Peyer's patch (tissue), 4 donors: ENCODE results near the gene MRPL53. TPM values are rescaled to one million over a fixed set of nuclear protein-coding genes. Genes with fewer than 3 reads are reported as not detected.

Experiments used
- DNase-seq, 3 donors: peaks; one replicate each; pipeline ENCODE4 v3.0.0-alpha.2; 2017 to 2019
- H3K27ac ChIP-seq, 4 donors: fragments of 200-600 bp; sonication (generic); one replicate each; pipeline ENCODE4 v1.5.1; 2016 to 2019
- H3K27me3 ChIP-seq, 2 donors: fragments of 200-600 bp; sonication (generic); one replicate each; pipeline ENCODE4 v1.5.1; 2019
- H3K36me3 ChIP-seq, 3 donors: fragments of 200-600 bp; sonication (generic); one replicate each; pipeline ENCODE4 v1.5.1; 2016 to 2019
- H3K4me1 ChIP-seq, 4 donors: fragments of 200-600 bp; sonication (generic); one replicate each; pipeline ENCODE4 v1.5.1; 2016 to 2019
- H3K4me3 ChIP-seq, 4 donors: fragments of 200-600 bp; sonication (generic); 1 replicate in 3 of 4; 2 replicates in 1 of 4; pipeline ENCODE4 v1.5.1; 2016 to 2019; ENCODE audit warnings: mild to moderate bottlenecking in 1 of 4
- H3K9me3 ChIP-seq, 4 donors: fragments of 200-600 bp; sonication (generic); one replicate each; pipeline ENCODE4 v1.5.1; 2016 to 2019; ENCODE audit warnings: mild to moderate bottlenecking in 1 of 4
- POLR2A ChIP-seq, 2 donors: fragments of 450-650 bp; IDR thresholded peaks; one replicate each; pipeline ENCODE4 v1.5.1; 2017; ENCODE audit warnings: antibody characterized with exemption in 2 of 2, mild to moderate bottlenecking in 2 of 2, moderate library complexity in 2 of 2
- total RNA-seq, 4 donors: library from RNA; depleted of rRNA; stranded (reverse); fragments of >200 nt; gene quantifications; one replicate each; pipeline ENCODE4 v1.1.0, GENCODE V29; 2016
- TF ChIP-seq, protein P1 (sequence below), 6 experiments: fragments of 450-650 bp in 4 of 6; fragments of 200-600 bp in 2 of 6; sonication (generic) in 1 of 6; IDR thresholded peaks; one replicate each; pipeline ENCODE4 v1.5.1; 2017 to 2019; ENCODE audit warnings: antibody characterized with exemption in 6 of 6, mild to moderate bottlenecking in 3 of 6, moderate library complexity in 1 of 6

Gene MRPL53
- total RNA-seq, 4 donors from 2014 or later: 17.8 to 23.8 (median 20.0) TPM

DNA sequence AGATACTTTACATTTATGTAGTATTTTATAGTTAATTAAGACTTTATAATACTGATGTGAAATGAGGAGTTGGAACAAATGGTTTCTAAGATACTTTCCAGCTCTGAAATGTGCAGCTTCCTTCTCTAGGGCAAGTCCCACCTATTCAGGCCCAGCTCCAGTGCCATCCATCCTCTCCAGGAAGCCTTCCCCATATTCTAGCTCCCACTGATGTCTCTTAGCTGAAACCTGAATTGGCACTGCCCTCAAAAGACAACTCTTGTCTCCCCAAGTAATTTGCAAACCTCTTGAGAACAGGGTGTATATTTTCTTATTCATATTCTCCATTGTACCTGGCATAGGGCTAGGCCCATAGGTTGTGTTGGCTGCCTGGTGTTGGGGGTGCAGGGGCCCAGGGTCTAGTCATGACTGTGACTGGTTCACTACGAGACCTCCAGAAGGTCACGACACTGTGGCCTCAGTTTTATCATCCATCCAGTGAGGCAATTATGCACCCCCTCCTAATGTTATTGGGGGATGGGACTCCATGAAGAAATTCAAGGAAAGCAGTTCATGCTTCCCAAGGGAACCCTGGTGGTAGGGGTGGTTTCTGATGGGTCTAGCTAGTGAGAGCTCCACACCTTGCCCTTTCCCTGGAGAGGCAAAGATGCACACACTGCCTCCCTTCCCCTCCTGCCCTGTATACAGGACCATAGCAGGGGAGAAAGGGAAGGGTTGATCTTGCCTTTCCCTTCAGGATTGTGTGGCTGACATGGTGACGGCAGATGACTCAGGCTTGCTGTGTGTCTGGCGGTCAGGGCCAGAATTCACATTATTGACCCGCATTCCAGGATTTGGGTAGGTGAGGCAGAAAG, 48.1 kb downstream of the MRPL53 start:
- no peak overlapping the region for H3K4me3 ChIP-seq
- H3K36me3 ChIP-seq: peaks cover 0 to 43% (median 0%) of the 10 kb centered on the region in 3 donors
- no peak for DNase-seq
- H3K4me1 ChIP-seq: peaks cover 0 to 10% (median 0%) of the 10 kb centered on the region in 4 donors
- H3K27me3 ChIP-seq: no peaks in the 10 kb centered on the region
- no peaks in the 10 kb centered on the region for H3K9me3 ChIP-seq
- TF ChIP-seq POLR2A (IDR thresholded peaks at IDR 0.05): no peak
- TF ChIP-seq, protein P1, sequence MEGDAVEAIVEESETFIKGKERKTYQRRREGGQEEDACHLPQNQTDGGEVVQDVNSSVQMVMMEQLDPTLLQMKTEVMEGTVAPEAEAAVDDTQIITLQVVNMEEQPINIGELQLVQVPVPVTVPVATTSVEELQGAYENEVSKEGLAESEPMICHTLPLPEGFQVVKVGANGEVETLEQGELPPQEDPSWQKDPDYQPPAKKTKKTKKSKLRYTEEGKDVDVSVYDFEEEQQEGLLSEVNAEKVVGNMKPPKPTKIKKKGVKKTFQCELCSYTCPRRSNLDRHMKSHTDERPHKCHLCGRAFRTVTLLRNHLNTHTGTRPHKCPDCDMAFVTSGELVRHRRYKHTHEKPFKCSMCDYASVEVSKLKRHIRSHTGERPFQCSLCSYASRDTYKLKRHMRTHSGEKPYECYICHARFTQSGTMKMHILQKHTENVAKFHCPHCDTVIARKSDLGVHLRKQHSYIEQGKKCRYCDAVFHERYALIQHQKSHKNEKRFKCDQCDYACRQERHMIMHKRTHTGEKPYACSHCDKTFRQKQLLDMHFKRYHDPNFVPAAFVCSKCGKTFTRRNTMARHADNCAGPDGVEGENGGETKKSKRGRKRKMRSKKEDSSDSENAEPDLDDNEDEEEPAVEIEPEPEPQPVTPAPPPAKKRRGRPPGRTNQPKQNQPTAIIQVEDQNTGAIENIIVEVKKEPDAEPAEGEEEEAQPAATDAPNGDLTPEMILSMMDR (IDR thresholded peaks at IDR 0.05): no peak
- no peak overlapping the region for H3K27ac ChIP-seq

DNA sequence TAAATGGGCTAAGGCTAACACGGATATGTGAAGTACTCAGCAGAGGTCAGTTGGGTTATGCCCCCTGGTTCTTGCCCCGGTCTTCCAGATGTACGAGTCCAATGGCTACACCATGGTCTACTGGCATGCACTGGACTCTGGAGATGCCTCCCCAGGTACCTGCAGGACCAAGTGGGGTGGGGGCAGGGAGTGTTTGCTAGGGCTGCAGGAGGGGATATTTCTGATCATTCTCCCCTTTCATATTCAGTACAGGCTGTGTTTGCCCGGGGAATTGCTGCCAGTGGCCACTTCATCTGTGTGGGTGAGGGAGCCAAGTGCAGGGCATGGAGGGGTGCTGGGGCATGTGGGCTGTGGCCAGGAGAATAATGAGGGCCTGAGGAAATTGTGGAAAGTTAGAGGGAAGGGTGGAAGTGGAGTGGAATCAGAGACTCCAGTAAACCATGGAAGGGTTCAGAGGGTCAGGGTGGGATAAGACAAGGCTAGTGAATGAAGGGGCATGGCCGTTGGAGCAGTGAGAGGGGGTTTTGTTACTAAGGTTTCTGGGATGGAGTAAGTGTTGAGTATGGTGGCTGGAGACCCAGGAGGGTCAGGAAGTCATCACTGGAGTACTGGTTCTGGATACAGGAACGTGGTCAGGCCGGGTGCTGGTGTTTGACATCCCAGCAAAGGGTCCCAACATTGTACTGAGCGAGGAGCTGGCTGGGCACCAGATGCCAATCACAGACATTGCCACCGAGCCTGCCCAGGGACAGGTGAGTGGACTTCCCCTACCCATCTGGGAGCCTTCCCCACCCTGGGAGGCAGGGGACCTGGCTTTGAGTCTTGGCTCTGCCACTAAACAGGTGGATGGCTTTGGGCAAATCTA, 49.0 kb downstream of the MRPL53 start:
- Histone ChIP-seq H3K4me1 (peaks cover 0 to 4% (median 0%) of the 10 kb centered on the region in 4 donors), H3K27me3 (no peaks in the 10 kb centered on the region), H3K4me3 (no peak overlapping the region), H3K27ac (no peak overlapping the region), H3K9me3 (no peaks in the 10 kb centered on the region), H3K36me3 (peaks cover 0 to 34% (median 0%) of the 10 kb centered on the region in 3 donors)
- TF ChIP-seq POLR2A (IDR thresholded peaks at IDR 0.05): no peak
- TF ChIP-seq, protein P1 (IDR thresholded peaks at IDR 0.05): no peak
- no peak for DNase-seq

Other genes starting within 250 kb of the MRPL53 start
- gene SLC4A5, start 129.3 kb downstream of the MRPL53 start, total RNA-seq: 10 to 100 TPM in 1 of 4 donors, 1 to 10 TPM in 3; 1.8 to 14.9 (median 4.9) TPM
- 100 to 1,000 TPM in 3 of 4 donors, 10 to 100 TPM in 1; 85.3 to 191 (median 121) TPM for gene DCTN1, start 92.4 kb downstream of the MRPL53 start, total RNA-seq
- 1 to 10 TPM in 3 of 4 donors, under 1 TPM in 1; 0.94 to 3.3 (median 1.7) TPM for gene C2orf81, start 51.1 kb downstream of the MRPL53 start, total RNA-seq
- gene WDR54, start 51.0 kb downstream of the MRPL53 start, total RNA-seq: 1 to 10 TPM in 3 of 4 donors, not detected in 1; 1.2 to 2.5 (median 2.3) TPM
- 10 to 100 TPM; 46.2 to 99.9 (median 75.7) TPM for gene RTKN, start 30.7 kb downstream of the MRPL53 start, total RNA-seq
- gene INO80B, start 17.6 kb downstream of the MRPL53 start, total RNA-seq: 10 to 100 TPM in 3 of 4 donors, 1 to 10 TPM in 1; 5.4 to 83.3 (median 41.8) TPM
- 10 to 100 TPM; 46.2 to 81.3 (median 59.9) TPM for gene WBP1, start 14.2 kb downstream of the MRPL53 start, total RNA-seq
- 100 to 1,000 TPM in 1 of 4 donors, 10 to 100 TPM in 3; 55.3 to 122 (median 85.9) TPM for gene MOGS, start 7.3 kb downstream of the MRPL53 start, total RNA-seq
- gene CCDC142, start 10.3 kb upstream of the MRPL53 start, total RNA-seq: 100 to 1,000 TPM in 1 of 4 donors, 10 to 100 TPM in 3; 60.6 to 132 (median 94.7) TPM
- 10 to 100 TPM; 42.9 to 79.5 (median 65.2) TPM for gene TTC31, start 10.4 kb upstream of the MRPL53 start, total RNA-seq
- 1 to 10 TPM in 3 of 4 donors, not detected in 1; 2.8 to 6.9 (median 6.8) TPM for gene LBX2, start 26.9 kb upstream of the MRPL53 start, total RNA-seq
- gene PCGF1, start 35.0 kb upstream of the MRPL53 start, total RNA-seq: 10 to 100 TPM; 14.0 to 18.9 (median 16.2) TPM
- 1 to 10 TPM in 2 of 4 donors, under 1 TPM in 1, not detected in 1; 0.53 to 1.7 (median 1.7) TPM for gene TLX2, start 41.8 kb upstream of the MRPL53 start, total RNA-seq
- gene DQX1, start 53.6 kb upstream of the MRPL53 start, total RNA-seq: 100 to 1,000 TPM in 1 of 4 donors, 10 to 100 TPM in 3; 14.0 to 116 (median 75.3) TPM
- gene AUP1, start 57.0 kb upstream of the MRPL53 start, total RNA-seq: 100 to 1,000 TPM; 183 to 233 (median 213) TPM
- gene HTRA2, start 57.3 kb upstream of the MRPL53 start, total RNA-seq: 10 to 100 TPM; 20.6 to 25.5 (median 24.2) TPM
- gene LOXL3, start 81.3 kb upstream of the MRPL53 start, total RNA-seq: 1 to 10 TPM in 3 of 4 donors, under 1 TPM in 1; 0.88 to 8.0 (median 4.8) TPM
- 10 to 100 TPM; 14.5 to 38.0 (median 26.3) TPM for gene DOK1, start 82.0 kb upstream of the MRPL53 start, total RNA-seq
- gene M1AP, start 175.7 kb upstream of the MRPL53 start, total RNA-seq: not detected
- gene SEMA4F, start 181.6 kb upstream of the MRPL53 start, total RNA-seq: 1 to 10 TPM; 1.6 to 6.5 (median 3.3) TPM